ENCODE results near the gene CA4.

DNA sequence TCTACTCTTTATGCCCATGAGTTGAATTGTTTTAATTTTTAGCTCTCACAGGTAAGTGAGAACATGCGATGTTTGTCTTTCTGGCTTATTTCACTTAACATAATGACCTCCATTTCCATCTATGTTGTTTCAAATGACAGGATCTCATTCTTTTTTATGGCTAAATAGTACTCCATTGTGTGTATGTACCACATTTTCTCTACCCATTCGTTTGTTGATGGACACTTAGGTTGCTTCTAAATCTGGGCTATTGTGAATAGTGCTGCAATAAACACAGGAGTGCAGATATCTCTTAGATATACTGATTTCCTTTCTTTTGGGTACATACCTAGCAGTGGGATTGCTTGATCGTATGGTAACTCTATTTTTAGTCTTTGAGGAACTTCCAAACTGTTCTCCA, 19.3 kb upstream of the CA4 start:
- TF ChIP-seq, protein P1, sequence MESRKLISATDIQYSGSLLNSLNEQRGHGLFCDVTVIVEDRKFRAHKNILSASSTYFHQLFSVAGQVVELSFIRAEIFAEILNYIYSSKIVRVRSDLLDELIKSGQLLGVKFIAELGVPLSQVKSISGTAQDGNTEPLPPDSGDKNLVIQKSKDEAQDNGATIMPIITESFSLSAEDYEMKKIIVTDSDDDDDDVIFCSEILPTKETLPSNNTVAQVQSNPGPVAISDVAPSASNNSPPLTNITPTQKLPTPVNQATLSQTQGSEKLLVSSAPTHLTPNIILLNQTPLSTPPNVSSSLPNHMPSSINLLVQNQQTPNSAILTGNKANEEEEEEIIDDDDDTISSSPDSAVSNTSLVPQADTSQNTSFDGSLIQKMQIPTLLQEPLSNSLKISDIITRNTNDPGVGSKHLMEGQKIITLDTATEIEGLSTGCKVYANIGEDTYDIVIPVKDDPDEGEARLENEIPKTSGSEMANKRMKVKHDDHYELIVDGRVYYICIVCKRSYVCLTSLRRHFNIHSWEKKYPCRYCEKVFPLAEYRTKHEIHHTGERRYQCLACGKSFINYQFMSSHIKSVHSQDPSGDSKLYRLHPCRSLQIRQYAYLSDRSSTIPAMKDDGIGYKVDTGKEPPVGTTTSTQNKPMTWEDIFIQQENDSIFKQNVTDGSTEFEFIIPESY (IDR thresholded peaks at IDR 0.05), result no peak
- TF ChIP-seq, protein P2, sequence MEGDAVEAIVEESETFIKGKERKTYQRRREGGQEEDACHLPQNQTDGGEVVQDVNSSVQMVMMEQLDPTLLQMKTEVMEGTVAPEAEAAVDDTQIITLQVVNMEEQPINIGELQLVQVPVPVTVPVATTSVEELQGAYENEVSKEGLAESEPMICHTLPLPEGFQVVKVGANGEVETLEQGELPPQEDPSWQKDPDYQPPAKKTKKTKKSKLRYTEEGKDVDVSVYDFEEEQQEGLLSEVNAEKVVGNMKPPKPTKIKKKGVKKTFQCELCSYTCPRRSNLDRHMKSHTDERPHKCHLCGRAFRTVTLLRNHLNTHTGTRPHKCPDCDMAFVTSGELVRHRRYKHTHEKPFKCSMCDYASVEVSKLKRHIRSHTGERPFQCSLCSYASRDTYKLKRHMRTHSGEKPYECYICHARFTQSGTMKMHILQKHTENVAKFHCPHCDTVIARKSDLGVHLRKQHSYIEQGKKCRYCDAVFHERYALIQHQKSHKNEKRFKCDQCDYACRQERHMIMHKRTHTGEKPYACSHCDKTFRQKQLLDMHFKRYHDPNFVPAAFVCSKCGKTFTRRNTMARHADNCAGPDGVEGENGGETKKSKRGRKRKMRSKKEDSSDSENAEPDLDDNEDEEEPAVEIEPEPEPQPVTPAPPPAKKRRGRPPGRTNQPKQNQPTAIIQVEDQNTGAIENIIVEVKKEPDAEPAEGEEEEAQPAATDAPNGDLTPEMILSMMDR (IDR thresholded peaks at IDR 0.05; ENCODE audit: low read depth, low read length, missing input control), result no peak
- TF ChIP-seq TAF1 (conservative IDR thresholded peaks at IDR 0.05), result no peak
- TF ChIP-seq, protein P3, sequence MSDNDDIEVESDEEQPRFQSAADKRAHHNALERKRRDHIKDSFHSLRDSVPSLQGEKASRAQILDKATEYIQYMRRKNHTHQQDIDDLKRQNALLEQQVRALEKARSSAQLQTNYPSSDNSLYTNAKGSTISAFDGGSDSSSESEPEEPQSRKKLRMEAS (IDR thresholded peaks at IDR 0.05), result no peak
- TF ChIP-seq YY1 (IDR thresholded peaks at IDR 0.05), result no peak
- no peak for TF ChIP-seq GABPA (IDR thresholded peaks at IDR 0.05 in 1 of 2, conservative IDR thresholded peaks at IDR 0.05 in 1 of 2)
- TF ChIP-seq RAD21 (IDR thresholded peaks at IDR 0.05), result no peak
- TF ChIP-seq, protein P4, sequence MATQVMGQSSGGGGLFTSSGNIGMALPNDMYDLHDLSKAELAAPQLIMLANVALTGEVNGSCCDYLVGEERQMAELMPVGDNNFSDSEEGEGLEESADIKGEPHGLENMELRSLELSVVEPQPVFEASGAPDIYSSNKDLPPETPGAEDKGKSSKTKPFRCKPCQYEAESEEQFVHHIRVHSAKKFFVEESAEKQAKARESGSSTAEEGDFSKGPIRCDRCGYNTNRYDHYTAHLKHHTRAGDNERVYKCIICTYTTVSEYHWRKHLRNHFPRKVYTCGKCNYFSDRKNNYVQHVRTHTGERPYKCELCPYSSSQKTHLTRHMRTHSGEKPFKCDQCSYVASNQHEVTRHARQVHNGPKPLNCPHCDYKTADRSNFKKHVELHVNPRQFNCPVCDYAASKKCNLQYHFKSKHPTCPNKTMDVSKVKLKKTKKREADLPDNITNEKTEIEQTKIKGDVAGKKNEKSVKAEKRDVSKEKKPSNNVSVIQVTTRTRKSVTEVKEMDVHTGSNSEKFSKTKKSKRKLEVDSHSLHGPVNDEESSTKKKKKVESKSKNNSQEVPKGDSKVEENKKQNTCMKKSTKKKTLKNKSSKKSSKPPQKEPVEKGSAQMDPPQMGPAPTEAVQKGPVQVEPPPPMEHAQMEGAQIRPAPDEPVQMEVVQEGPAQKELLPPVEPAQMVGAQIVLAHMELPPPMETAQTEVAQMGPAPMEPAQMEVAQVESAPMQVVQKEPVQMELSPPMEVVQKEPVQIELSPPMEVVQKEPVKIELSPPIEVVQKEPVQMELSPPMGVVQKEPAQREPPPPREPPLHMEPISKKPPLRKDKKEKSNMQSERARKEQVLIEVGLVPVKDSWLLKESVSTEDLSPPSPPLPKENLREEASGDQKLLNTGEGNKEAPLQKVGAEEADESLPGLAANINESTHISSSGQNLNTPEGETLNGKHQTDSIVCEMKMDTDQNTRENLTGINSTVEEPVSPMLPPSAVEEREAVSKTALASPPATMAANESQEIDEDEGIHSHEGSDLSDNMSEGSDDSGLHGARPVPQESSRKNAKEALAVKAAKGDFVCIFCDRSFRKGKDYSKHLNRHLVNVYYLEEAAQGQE (IDR thresholded peaks at IDR 0.05), result no peak
- no peak for TF ChIP-seq RXRA (IDR thresholded peaks at IDR 0.05)
- no peak for TF ChIP-seq JUND (IDR thresholded peaks at IDR 0.05)

Data from liver (tissue), 3 donors.